H1 (cell line): Measurements from ENCODE around the gene GCHFR. TPM values are rescaled to one million over a fixed set of nuclear protein-coding genes. Genes with fewer than 3 reads are reported as not detected.

ENCODE experiments used
- CTCF ChIA-PET: fragments of 300-600 bp; sonication (Branson Sonifier 250); formaldehyde crosslinking; loops from one replicate; lab custom pipeline; 2021; ENCODE audit not compliant: partially characterized antibody; lab: Charles Lee
- POLR2A ChIA-PET: fragments of 300-600 bp; sonication (Branson Sonifier 250); formaldehyde crosslinking; loops from one replicate; lab custom pipeline; 2021; ENCODE audit warnings: inconsistent platforms; ENCODE audit not compliant: partially characterized antibody; lab: Charles Lee
- DNase-seq, 2 experiments: peaks; one replicate each; pipeline versions ENCODE4 v3.0.0 to v3.0.0-alpha.2; 2010 to 2022; ENCODE audit warnings: low spot score in 2 of 2, low read depth in 1 of 2, mixed read lengths in 1 of 2
- FAIRE-seq: peaks from 2 replicates; lab custom pipeline; 2011; peaks lifted over from hg19 to GRCh38; lab: Jason Lieb, UNC
- H2AFZ ChIP-seq: 2 replicates; pipeline ENCODE4 v1.8.1; 2012; ENCODE audit warnings: low read length, inconsistent platforms
- H2AK5ac ChIP-seq: 2 replicates; pipeline ENCODE4 v1.6.1; 2013; ENCODE audit warnings: low read depth, low read length
- H2BK120ac ChIP-seq: replicated peaks from 2 replicates; pipeline ENCODE3; 2013; ENCODE audit warnings: low read depth, low read length, inconsistent platforms
- H2BK12ac ChIP-seq: 2 replicates; pipeline ENCODE4 v1.6.1; 2013; ENCODE audit warnings: low read depth, low read length
- H2BK15ac ChIP-seq: 2 replicates; pipeline ENCODE4 v1.6.1; 2013; ENCODE audit warnings: low read length
- H2BK20ac ChIP-seq: 2 replicates; pipeline ENCODE4 v1.6.1; 2013; ENCODE audit warnings: low read length
- H2BK5ac ChIP-seq: 2 replicates; pipeline ENCODE4 v1.6.1; 2013; ENCODE audit warnings: low read depth, low read length
- H3K14ac ChIP-seq: 2 replicates; pipeline ENCODE4 v1.6.1; 2013; ENCODE audit warnings: inconsistent platforms; ENCODE audit not compliant: insufficient read length
- H3K18ac ChIP-seq: 2 replicates; pipeline ENCODE4 v1.6.1; 2013; ENCODE audit warnings: low read length; ENCODE audit errors: extremely low read depth
- H3K23ac ChIP-seq: 2 replicates; pipeline ENCODE4 v1.6.1; 2013; ENCODE audit warnings: inconsistent platforms; ENCODE audit not compliant: insufficient read length
- H3K23me2 ChIP-seq: 2 replicates; pipeline ENCODE4 v1.6.1; 2013; ENCODE audit warnings: low read depth, low read length
- H3K27ac ChIP-seq: 2 replicates; pipeline ENCODE4 v1.6.1; 2011; ENCODE audit warnings: low read depth, low read length, inconsistent platforms
- H3K27me3 ChIP-seq, 4 experiments: replicated peaks in 1 of 4; 1 replicate in 1 of 4; 2 replicates in 3 of 4; pipeline versions ENCODE4 v1.6.1 to v1.8.1; 2011 to 2013; ENCODE audit warnings: low read length in 3 of 4, mild to moderate bottlenecking in 3 of 4, inconsistent platforms in 2 of 4, mixed read lengths in 2 of 4, moderate library complexity in 1 of 4; ENCODE audit not compliant: control insufficient read depth in 3 of 4, insufficient read depth in 3 of 4; ENCODE audit errors: extremely low read depth in 1 of 4
- H3K36me3 ChIP-seq, 4 experiments: 2 replicates each; pipeline versions ENCODE4 v1.6.1 to v1.8.1; 2011 to 2013; ENCODE audit warnings: mild to moderate bottlenecking in 4 of 4, low read length in 3 of 4, moderate library complexity in 2 of 4, control low read depth in 1 of 4, inconsistent platforms in 1 of 4; ENCODE audit not compliant: insufficient read depth in 4 of 4, control insufficient read depth in 2 of 4
- H3K4ac ChIP-seq: replicated peaks from 2 replicates; pipeline ENCODE3; 2013; ENCODE audit warnings: low read length, low read depth, mixed read lengths, inconsistent platforms; ENCODE audit not compliant: insufficient read length
- H3K4me1 ChIP-seq, 4 experiments: replicated peaks in 1 of 4; 1 replicate in 1 of 4; 2 replicates in 3 of 4; pipeline versions ENCODE4 v1.6.1 to v1.8.1; 2011 to 2013; ENCODE audit warnings: low read length in 3 of 4, inconsistent platforms in 2 of 4, mixed read lengths in 1 of 4; ENCODE audit not compliant: insufficient read depth in 4 of 4, control insufficient read depth in 3 of 4
- H3K4me2 ChIP-seq, 2 experiments: 2 replicates each; pipeline versions ENCODE4 v1.6.1 to v1.8.1; 2011 to 2013; ENCODE audit warnings: low read depth in 2 of 2, low read length in 2 of 2, control low read depth in 1 of 2, inconsistent platforms in 1 of 2, mild to moderate bottlenecking in 1 of 2; ENCODE audit not compliant: insufficient read depth in 1 of 2
- H3K4me3 ChIP-seq, 4 experiments: fragments of 200-600, 300-600 bp in 1 of 4; sonication (generic), shearing (Covaris generic), sonication (Bioruptor Twin) in 1 of 4; 2 replicates each; pipeline versions ENCODE4 v1.5.1 to v1.8.1; 2011 to 2016; ENCODE audit warnings: low read length in 4 of 4, low read depth in 3 of 4, control low read depth in 2 of 4, inconsistent platforms in 2 of 4, mild to moderate bottlenecking in 2 of 4, mixed read lengths in 1 of 4, moderate library complexity in 1 of 4; ENCODE audit not compliant: insufficient read depth in 2 of 4; ENCODE audit errors: extremely low read depth in 1 of 4
- H3K56ac ChIP-seq: replicated peaks from 2 replicates; pipeline ENCODE3; 2013; ENCODE audit warnings: low read depth, mild to moderate bottlenecking, mixed read lengths, low read length, inconsistent platforms; ENCODE audit not compliant: insufficient read length
- H3K79me1 ChIP-seq: 2 replicates; pipeline ENCODE4 v1.6.1; 2013; ENCODE audit warnings: low read depth, low read length, control low read depth
- H3K79me2 ChIP-seq, 2 experiments: 2 replicates each; pipeline versions ENCODE4 v1.6.1 to v1.8.1; 2012 to 2013; ENCODE audit warnings: low read length in 2 of 2, mild to moderate bottlenecking in 2 of 2, inconsistent platforms in 1 of 2; ENCODE audit not compliant: insufficient read depth in 2 of 2, control insufficient read depth in 1 of 2
- H3K9ac ChIP-seq, 4 experiments: replicated peaks in 1 of 4; 1 replicate in 1 of 4; 2 replicates in 3 of 4; pipeline versions ENCODE4 v1.6.1 to v1.8.1; 2011 to 2013; ENCODE audit warnings: low read depth in 3 of 4, low read length in 3 of 4, control low read depth in 2 of 4, mild to moderate bottlenecking in 2 of 4, moderate library complexity in 2 of 4, inconsistent platforms in 1 of 4; ENCODE audit errors: extremely low read depth in 1 of 4
- H3K9me3 ChIP-seq, 2 experiments: 2 replicates each; pipeline versions ENCODE4 v1.6.1 to v1.8.1; 2012 to 2013; ENCODE audit warnings: mild to moderate bottlenecking in 2 of 2, moderate library complexity in 2 of 2, control low read depth in 1 of 2, inconsistent platforms in 1 of 2, low read depth in 1 of 2, low read length in 1 of 2, mixed read lengths in 1 of 2; ENCODE audit not compliant: insufficient read depth in 2 of 2
- H4K20me1 ChIP-seq, 2 experiments: replicated peaks in 1 of 2; 2 replicates each; pipeline versions ENCODE3 to v1.8.1; 2011 to 2013; ENCODE audit warnings: inconsistent platforms in 2 of 2, low read length in 2 of 2, mild to moderate bottlenecking in 1 of 2; ENCODE audit not compliant: insufficient read depth in 2 of 2, control insufficient read depth in 1 of 2
- H4K5ac ChIP-seq: 2 replicates; pipeline ENCODE4 v1.6.1; 2013; ENCODE audit warnings: low read length, low read depth, mixed read lengths, inconsistent platforms; ENCODE audit not compliant: insufficient read length
- H4K8ac ChIP-seq: 2 replicates; pipeline ENCODE4 v1.8.0; 2013; ENCODE audit warnings: mild to moderate bottlenecking, moderate library complexity, low read length, inconsistent platforms; ENCODE audit not compliant: insufficient read depth; ENCODE audit errors: extremely low read depth
- H4K91ac ChIP-seq: replicated peaks from 2 replicates; pipeline ENCODE3; 2013; ENCODE audit warnings: low read length, mixed read lengths, inconsistent platforms; ENCODE audit not compliant: insufficient read length
- CBX8 ChIP-seq: fragments of 300-800, 300-1000 bp; sonication (generic); IDR thresholded peaks from 2 replicates; pipeline ENCODE4 v1.7.1; 2016; ENCODE audit warnings: low read depth, low read length, borderline replicate concordance
- CEBPB ChIP-seq: IDR thresholded peaks from 2 replicates; pipeline ENCODE4 v1.6.1; 2012; ENCODE audit warnings: low read depth, low read length
- E2F6 ChIP-seq: IDR thresholded peaks from 2 replicates; pipeline ENCODE4 v1.6.1; 2012; ENCODE audit warnings: inconsistent platforms
- RNF2 ChIP-seq: fragments of 200-900, 300-1000 bp; sonication (generic); IDR thresholded peaks from 2 replicates; pipeline ENCODE4 v1.7.1; 2016; ENCODE audit warnings: borderline replicate concordance, low read depth, mild to moderate bottlenecking, antibody characterized with exemption, low read length; ENCODE audit not compliant: poor library complexity, severe bottlenecking; ENCODE audit errors: missing control alignments
- SIN3A ChIP-seq, 2 experiments: IDR thresholded peaks in 1 of 2; conservative IDR thresholded peaks in 1 of 2; 2 replicates each; pipeline ENCODE4 v1.6.1; 2011 to 2012; ENCODE audit warnings: low read length in 2 of 2, improper control_type of control experiment in 1 of 2, low read depth in 1 of 2, mild to moderate bottlenecking in 1 of 2
- SP1 ChIP-seq: IDR thresholded peaks from 2 replicates; pipeline ENCODE4 v1.6.1; 2011; ENCODE audit warnings: low read depth, low read length
- TBP ChIP-seq: IDR thresholded peaks from 2 replicates; pipeline ENCODE4 v1.6.1; 2011; ENCODE audit warnings: low read depth, low read length, improper control_type of control experiment
- WGBS, 2 experiments: shearing (Covaris generic) in 1 of 2; methylation state at CpG; one replicate each; pipeline versions ENCODE4 v1.1.6 to v1.1.7; 2013 to 2015; ENCODE audit warnings: low lambda C conversion rate in 2 of 2, mixed read lengths in 2 of 2, inconsistent platforms in 1 of 2, low coverage in 1 of 2, missing lambda C conversion rate in 1 of 2; ENCODE audit not compliant: insufficient replicate concordance in 2 of 2, insufficient coverage in 1 of 2, insufficient read length in 1 of 2; ENCODE audit errors: extremely low coverage in 1 of 2, missing lambda C conversion rate in 1 of 2; 5-methylcytosine and 5-hydroxymethylcytosine counted together
- polyA plus RNA-seq, 7 experiments: library from polyadenylated mRNA; depleted of rRNA in 3 of 7; stranded (reverse) in 5 of 7; unstranded in 2 of 7; fragments of >200 nt in 5 of 7; fragments of 200-250 nt in 2 of 7; gene quantifications; 1 replicate in 5 of 7; 2 replicates in 1 of 7; 4 replicates in 1 of 7; pipeline versions ENCODE4 v1.2.1 to v1.2.3, GENCODE V29; 2011 to 2013; ENCODE audit warnings: missing spikeins in 2 of 7, mixed read lengths in 2 of 7
- total RNA-seq: library from RNA; stranded (reverse); fragmentation: NEBNext Ultra II Directional; extraction: Animal tissue kit (Norgen Biotek cat#: 25700); gene quantifications from 2 replicates; pipeline ENCODE4 v1.2.1, GENCODE V29; 2021

The GCHFR gene
- total and polyA plus RNA-seq, 2 of the 8 experiments (the other 6 are each of a cell fraction or from before 2014, with no cell fraction given), result 25.9 to 81.5 TPM

GRCh38 chr15:40775740-40776536 is 12.1 kb downstream of the GCHFR start:
- Histone ChIP-seq H3K9me3 (no peaks in the 10 kb centered on the region), H3K14ac (no peak overlapping the region), H2BK5ac (no peak overlapping the region), H4K8ac (no peak overlapping the region), H4K20me1 (peaks cover 0 to 3% of the 10 kb centered on the region in 2 experiments), H2AK5ac (no peak overlapping the region), H3K36me3 (peaks cover 0 to 20% (median 6%) of the 10 kb centered on the region in 4 experiments; a peak in 4 of 8 replicates), H3K4me3 (no peak overlapping the region), H3K79me2 (no peaks in the 10 kb centered on the region), H2BK120ac (no peak overlapping the region), H3K4me1 (no peaks in the 10 kb centered on the region), H3K27me3 (no peaks in the 10 kb centered on the region), H3K23ac (no peak overlapping the region), H4K91ac (no peak overlapping the region), H2BK20ac (no peak overlapping the region), H2AFZ (no peak overlapping the region), H3K18ac (no peak overlapping the region), H3K4ac (no peak overlapping the region), H2BK12ac (no peak overlapping the region), H3K27ac (no peak overlapping the region), H3K79me1 (no peaks in the 10 kb centered on the region), H3K23me2 (no peaks in the 10 kb centered on the region), H4K5ac (no peak overlapping the region), H3K56ac (no peak overlapping the region), H2BK15ac (no peak overlapping the region), H3K4me2 (no peak overlapping the region), H3K9ac (no peak overlapping the region)
- CTCF ChIA-PET, result interaction anchor here (0.7 to 1.7 kb wide), 10 partner anchors 8 to 141 kb away, joined by 3 to 10 read pairs (median 4); no protein-coding TSS in a partner anchor
- DNase-seq (no peak), FAIRE-seq (no peak)
- POLR2A ChIA-PET, result interaction anchor here (0.7 to 1.6 kb wide), 2 partner anchors 10 to 12 kb away, joined by 3 to 4 read pairs; no protein-coding TSS in a partner anchor
- TF ChIP-seq CEBPB, result no peak
- no peak for TF ChIP-seq SIN3A (conservative IDR thresholded peaks at IDR 0.05 in 1 of 2, IDR thresholded peaks at IDR 0.05 in 1 of 2; ENCODE audit: low read depth in 1 of 2, low read length in 2 of 2)
- TF ChIP-seq SP1, result no peak
- TF ChIP-seq RNF2, result no peak
- no peak for TF ChIP-seq E2F6
- TF ChIP-seq CBX8, result no peak
- no peak for TF ChIP-seq TBP
- WGBS, 2 experiments, result 85% methylated on average over 14 of the region's 14 CpGs; no CpG with 5 or more reads in 1 of the 2 experiments
